Measurements from ENCODE around the gene LYPD6B.
A peak's percentile ranks its signal among the peaks of the same experiment; 100 is the strongest.
"Not testable (repeated sequence)": the region's sequence is repeated elsewhere in the genome, so short reads cannot be mapped to it uniquely, and the experiment has no call there.

- TF ChIP-seq, protein P1, sequence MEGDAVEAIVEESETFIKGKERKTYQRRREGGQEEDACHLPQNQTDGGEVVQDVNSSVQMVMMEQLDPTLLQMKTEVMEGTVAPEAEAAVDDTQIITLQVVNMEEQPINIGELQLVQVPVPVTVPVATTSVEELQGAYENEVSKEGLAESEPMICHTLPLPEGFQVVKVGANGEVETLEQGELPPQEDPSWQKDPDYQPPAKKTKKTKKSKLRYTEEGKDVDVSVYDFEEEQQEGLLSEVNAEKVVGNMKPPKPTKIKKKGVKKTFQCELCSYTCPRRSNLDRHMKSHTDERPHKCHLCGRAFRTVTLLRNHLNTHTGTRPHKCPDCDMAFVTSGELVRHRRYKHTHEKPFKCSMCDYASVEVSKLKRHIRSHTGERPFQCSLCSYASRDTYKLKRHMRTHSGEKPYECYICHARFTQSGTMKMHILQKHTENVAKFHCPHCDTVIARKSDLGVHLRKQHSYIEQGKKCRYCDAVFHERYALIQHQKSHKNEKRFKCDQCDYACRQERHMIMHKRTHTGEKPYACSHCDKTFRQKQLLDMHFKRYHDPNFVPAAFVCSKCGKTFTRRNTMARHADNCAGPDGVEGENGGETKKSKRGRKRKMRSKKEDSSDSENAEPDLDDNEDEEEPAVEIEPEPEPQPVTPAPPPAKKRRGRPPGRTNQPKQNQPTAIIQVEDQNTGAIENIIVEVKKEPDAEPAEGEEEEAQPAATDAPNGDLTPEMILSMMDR (IDR thresholded peaks at IDR 0.05 in 2 of 3, conservative IDR thresholded peaks at IDR 0.05 in 1 of 3; ENCODE audit: borderline replicate concordance in 1 of 3, insufficient read depth in 1 of 3, low read depth in 2 of 3, low read length in 2 of 3): not testable (repeated sequence)
- not testable (repeated sequence) for TF ChIP-seq FOSL1 (IDR thresholded peaks at IDR 0.05; ENCODE audit: low read depth); EZH2 (IDR thresholded peaks at IDR 0.05); POLR2AphosphoS5 (IDR thresholded peaks at IDR 0.05; ENCODE audit: low read depth, low read length); ZBTB33 (IDR thresholded peaks at IDR 0.05; ENCODE audit: extremely low read depth, insufficient replicate concordance, low read length); POLR2A (IDR thresholded peaks at IDR 0.05; ENCODE audit: borderline replicate concordance, extremely low read depth, insufficient read depth, insufficient read length)
- 0 out of 2 replicates have a peak, but pooled peaks have one; percentile 5 for TF ChIP-seq RAD21 (IDR thresholded peaks at IDR 0.05; ENCODE audit: low read depth)
Measured at GRCh38 chr2:149256877-149257276, 218.4 kb downstream of the LYPD6B start.
